Tibial nerve (tissue), 4 donors: ENCODE results near the gene CCDC91. TPM values are rescaled to one million over a fixed set of nuclear protein-coding genes. Genes with fewer than 3 reads are reported as not detected.

Experiments used
- DNase-seq, 2 donors: peaks; one replicate each; pipeline ENCODE4 v3.0.0-alpha.2; 2019; ENCODE audit warnings: low spot score in 2 of 2
- H3K27ac ChIP-seq, 4 donors: fragments of 200-600 bp; sonication (generic) in 3 of 4; one replicate each; pipeline ENCODE4 v1.5.1; 2017 to 2019; ENCODE audit warnings: mild to moderate bottlenecking in 1 of 4
- H3K27me3 ChIP-seq, 2 donors: fragments of 200-600 bp; sonication (generic) in 1 of 2; one replicate each; pipeline versions ENCODE4 v1.5.1 to v1.6.0; 2017 to 2019
- H3K36me3 ChIP-seq, 3 donors: fragments of 200-600 bp; sonication (generic); one replicate each; pipeline ENCODE4 v1.5.1; 2018 to 2019
- H3K4me1 ChIP-seq, 4 donors: fragments of 200-600 bp; sonication (generic) in 3 of 4; one replicate each; pipeline ENCODE4 v1.5.1; 2017 to 2019
- H3K4me3 ChIP-seq, 4 donors: fragments of 200-600 bp; sonication (generic) in 3 of 4; one replicate each; pipeline ENCODE4 v1.5.1; 2017 to 2019; ENCODE audit warnings: mild to moderate bottlenecking in 1 of 4, moderate library complexity in 1 of 4
- H3K9me3 ChIP-seq, 4 donors: fragments of 200-600 bp; sonication (generic) in 3 of 4; one replicate each; pipeline ENCODE4 v1.5.1; 2017 to 2019
- EP300 ChIP-seq, 2 donors: sonication (generic); formaldehyde crosslinking; IDR thresholded peaks; one replicate each; pipeline ENCODE4 v1.6.1; 2017; ENCODE audit warnings: antibody characterized with exemption in 2 of 2, mild to moderate bottlenecking in 1 of 2
- POLR2A ChIP-seq, 2 donors: fragments of 450-650 bp; IDR thresholded peaks; one replicate each; pipeline ENCODE4 v1.6.1; 2017; ENCODE audit warnings: antibody characterized with exemption in 2 of 2, mild to moderate bottlenecking in 2 of 2, moderate library complexity in 2 of 2
- WGBS, 2 donors: methylation state at CpG; one replicate each; pipeline ENCODE4 v1.1.5; 2018; 5-methylcytosine and 5-hydroxymethylcytosine counted together
- total RNA-seq, 4 donors: library from RNA; depleted of rRNA; stranded (reverse); fragments of >200 nt; gene quantifications; one replicate each; pipeline ENCODE4 v1.1.0, GENCODE V29; 2016
- TF ChIP-seq, protein P1 (sequence below), 5 experiments: fragments of 200-600 bp in 3 of 5; fragments of 450-650 bp in 2 of 5; sonication (generic) in 3 of 5; IDR thresholded peaks; one replicate each; pipeline ENCODE4 v1.5.1; 2016 to 2019; ENCODE audit warnings: antibody characterized with exemption in 5 of 5, mild to moderate bottlenecking in 3 of 5, moderate library complexity in 2 of 5

The CCDC91 gene
- total RNA-seq, 4 donors from 2014 or later: 39.0 to 76.5 (median 44.0) TPM

DNA sequence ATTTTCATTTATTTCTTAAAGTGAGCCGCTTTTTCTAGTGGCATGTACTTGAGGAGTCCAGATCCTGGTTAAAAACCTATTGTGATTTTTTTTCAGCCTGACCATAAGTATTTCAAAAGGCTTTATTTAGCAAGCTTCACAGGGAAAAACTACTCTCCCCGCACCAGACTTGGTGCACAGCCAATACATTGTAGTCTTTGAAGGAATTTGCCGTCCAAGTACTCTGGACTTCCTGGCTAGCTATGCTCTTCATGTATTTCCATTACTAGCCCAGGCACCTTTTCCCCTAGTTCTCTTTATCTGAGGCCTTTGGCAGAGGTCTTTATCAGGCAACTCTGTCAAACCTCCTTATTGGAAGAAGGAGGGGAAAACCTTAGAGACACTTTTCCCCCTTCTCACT lies 234.7 kb downstream of the CCDC91 start:
- Histone ChIP-seq H3K4me1 (no peaks in the 10 kb centered on the region), H3K27me3 (no peaks in the 10 kb centered on the region), H3K4me3 (no peak overlapping the region), H3K9me3 (no peaks in the 10 kb centered on the region), H3K36me3 (no peaks in the 10 kb centered on the region), H3K27ac (no peak overlapping the region)
- 36 to 37% methylated on average over 3 of the region's 3 CpGs for WGBS, 2 donors
- DNase-seq: no peak
- TF ChIP-seq EP300 (IDR thresholded peaks at IDR 0.05): no peak
- TF ChIP-seq POLR2A (IDR thresholded peaks at IDR 0.05): no peak
- TF ChIP-seq, protein P1, sequence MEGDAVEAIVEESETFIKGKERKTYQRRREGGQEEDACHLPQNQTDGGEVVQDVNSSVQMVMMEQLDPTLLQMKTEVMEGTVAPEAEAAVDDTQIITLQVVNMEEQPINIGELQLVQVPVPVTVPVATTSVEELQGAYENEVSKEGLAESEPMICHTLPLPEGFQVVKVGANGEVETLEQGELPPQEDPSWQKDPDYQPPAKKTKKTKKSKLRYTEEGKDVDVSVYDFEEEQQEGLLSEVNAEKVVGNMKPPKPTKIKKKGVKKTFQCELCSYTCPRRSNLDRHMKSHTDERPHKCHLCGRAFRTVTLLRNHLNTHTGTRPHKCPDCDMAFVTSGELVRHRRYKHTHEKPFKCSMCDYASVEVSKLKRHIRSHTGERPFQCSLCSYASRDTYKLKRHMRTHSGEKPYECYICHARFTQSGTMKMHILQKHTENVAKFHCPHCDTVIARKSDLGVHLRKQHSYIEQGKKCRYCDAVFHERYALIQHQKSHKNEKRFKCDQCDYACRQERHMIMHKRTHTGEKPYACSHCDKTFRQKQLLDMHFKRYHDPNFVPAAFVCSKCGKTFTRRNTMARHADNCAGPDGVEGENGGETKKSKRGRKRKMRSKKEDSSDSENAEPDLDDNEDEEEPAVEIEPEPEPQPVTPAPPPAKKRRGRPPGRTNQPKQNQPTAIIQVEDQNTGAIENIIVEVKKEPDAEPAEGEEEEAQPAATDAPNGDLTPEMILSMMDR (IDR thresholded peaks at IDR 0.05): no peak

DNA sequence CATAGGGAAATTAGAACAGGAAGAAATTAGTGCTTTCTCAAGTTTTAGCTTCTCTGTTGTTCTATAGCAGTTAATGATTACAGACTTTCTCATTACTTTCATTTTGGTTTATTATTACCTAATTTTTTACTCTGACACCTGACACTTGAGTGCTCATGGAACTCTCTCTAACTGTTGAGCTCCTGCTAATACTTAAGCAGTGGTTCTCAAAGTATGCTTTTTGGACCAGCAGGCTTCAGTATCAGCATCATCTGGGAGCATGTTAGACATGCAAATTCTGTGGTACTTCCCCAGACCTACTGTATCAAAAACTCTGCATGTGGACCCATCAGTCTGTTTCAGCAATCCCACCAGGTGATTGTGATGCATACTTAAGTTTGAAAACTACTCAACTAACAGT lies 235.3 kb downstream of the CCDC91 start:
- Histone ChIP-seq H3K36me3 (no peaks in the 10 kb centered on the region), H3K27me3 (no peaks in the 10 kb centered on the region), H3K9me3 (no peaks in the 10 kb centered on the region), H3K4me3 (no peak overlapping the region), H3K4me1 (no peaks in the 10 kb centered on the region), H3K27ac (no peak overlapping the region)
- TF ChIP-seq, protein P1 (IDR thresholded peaks at IDR 0.05): no peak
- TF ChIP-seq EP300 (IDR thresholded peaks at IDR 0.05): no peak
- TF ChIP-seq POLR2A (IDR thresholded peaks at IDR 0.05): no peak
- no peak for DNase-seq

DNA sequence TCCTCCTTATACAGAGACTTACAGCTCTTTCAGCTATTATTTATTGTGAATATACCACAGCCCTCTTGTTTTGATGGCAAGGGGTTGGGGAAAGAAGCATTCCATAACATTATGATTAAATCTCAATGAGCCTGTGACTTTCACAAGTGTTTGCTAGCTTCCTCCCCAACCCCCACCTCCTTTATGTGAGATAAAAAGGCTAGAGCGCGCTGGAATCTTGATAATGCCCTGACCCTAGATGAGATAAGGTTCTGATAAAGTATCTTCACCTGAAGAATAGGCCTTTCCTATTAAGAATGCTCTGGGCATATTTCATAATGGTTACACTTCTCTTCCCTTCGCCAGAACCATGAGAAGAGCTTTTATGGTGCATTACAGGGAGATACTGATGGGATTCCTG lies 236.8 kb downstream of the CCDC91 start:
- H3K9me3 ChIP-seq: no peaks in the 10 kb centered on the region
- no peak for DNase-seq
- 97 to 98% methylated on average over 3 of the region's 3 CpGs for WGBS, 2 donors
- H3K4me3 ChIP-seq: no peak overlapping the region
- no peak overlapping the region for H3K27ac ChIP-seq
- H3K4me1 ChIP-seq: no peaks in the 10 kb centered on the region
- H3K36me3 ChIP-seq: peaks cover 0 to under 1% (median 0%) of the 10 kb centered on the region in 3 donors
- no peaks in the 10 kb centered on the region for H3K27me3 ChIP-seq
- TF ChIP-seq POLR2A (IDR thresholded peaks at IDR 0.05): no peak
- TF ChIP-seq EP300 (IDR thresholded peaks at IDR 0.05): no peak
- TF ChIP-seq, protein P1 (IDR thresholded peaks at IDR 0.05): no peak

DNA sequence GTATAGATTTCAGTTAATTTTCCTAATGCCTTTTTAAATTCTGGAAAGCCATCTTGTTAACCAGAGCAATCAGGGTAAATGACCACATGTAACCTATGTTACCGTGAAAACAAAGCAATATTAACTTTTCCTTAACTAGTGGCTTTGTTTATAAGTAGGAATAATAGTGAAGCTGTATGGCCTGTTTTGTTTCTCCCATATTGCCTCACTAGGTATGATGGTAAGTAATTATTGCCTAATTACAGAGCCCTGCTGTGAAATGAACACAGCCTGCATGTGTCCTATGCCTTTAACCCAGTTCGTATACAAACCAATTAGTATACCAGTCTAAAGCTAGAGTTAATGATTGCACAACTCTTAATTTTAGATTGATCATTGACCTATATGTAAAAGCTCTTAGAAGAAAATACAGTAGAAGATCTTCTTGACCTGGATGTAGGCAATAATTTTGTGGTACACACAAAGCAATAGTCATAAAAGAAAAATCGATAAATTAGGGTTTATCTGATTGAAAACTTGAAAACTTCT lies 249.9 kb downstream of the CCDC91 start:
- TF ChIP-seq POLR2A (IDR thresholded peaks at IDR 0.05) (no peak), EP300 (IDR thresholded peaks at IDR 0.05) (no peak)
- TF ChIP-seq, protein P1 (IDR thresholded peaks at IDR 0.05): no peak
- WGBS, 2 donors: 68 to 84% methylated on average over 3 of the region's 3 CpGs
- no peak for DNase-seq

DNA sequence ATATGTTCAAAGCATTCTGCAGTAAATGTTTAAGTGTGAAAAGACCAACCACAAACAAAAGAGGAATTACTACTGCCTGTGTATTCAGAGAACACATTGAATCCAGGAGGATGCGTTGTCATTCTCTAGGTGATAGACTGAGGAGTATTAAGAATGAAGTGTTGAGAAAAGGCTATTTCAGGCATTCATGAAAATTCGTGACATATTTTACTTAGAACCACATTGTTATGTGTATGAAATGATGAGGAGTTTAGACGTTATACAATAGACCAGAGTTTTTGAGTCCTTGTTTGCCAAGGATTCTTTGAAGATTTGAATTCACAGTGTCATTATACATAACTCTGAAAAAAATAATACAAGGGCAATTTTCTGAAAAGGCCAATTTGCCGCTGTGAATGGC lies 251.8 kb downstream of the CCDC91 start:
- H3K27ac ChIP-seq: no peak overlapping the region
- H3K4me1 ChIP-seq: no peaks in the 10 kb centered on the region
- 60 to 61% methylated on average over 4 of the region's 4 CpGs for WGBS, 2 donors
- DNase-seq: no peak
- TF ChIP-seq, protein P1 (IDR thresholded peaks at IDR 0.05): no peak
- H3K4me3 ChIP-seq: no peak overlapping the region
- no peaks in the 10 kb centered on the region for H3K27me3 ChIP-seq
- no peaks in the 10 kb centered on the region for H3K9me3 ChIP-seq
- no peaks in the 10 kb centered on the region for H3K36me3 ChIP-seq

More for the DNA sequence above, 249.9 kb downstream of the CCDC91 start:
- H3K27ac ChIP-seq: no peak overlapping the region
- H3K4me1 ChIP-seq: no peaks in the 10 kb centered on the region
- H3K4me3 ChIP-seq: no peak overlapping the region
- H3K27me3 ChIP-seq: no peaks in the 10 kb centered on the region
- H3K36me3 ChIP-seq: no peaks in the 10 kb centered on the region
- H3K9me3 ChIP-seq: no peaks in the 10 kb centered on the region
